IMR-90 (cell line): Measurements from ENCODE around the gene RIN1. TPM values are rescaled to one million over a fixed set of nuclear protein-coding genes. Genes with fewer than 3 reads are reported as not detected.

Experiments
- ATAC-seq: fragments of 200-7000 bp; cut with Tn5 transposase; 2 replicates; pipeline ENCODE4 v1.9.1; 2020; ENCODE audit warnings: low read depth, mild to moderate bottlenecking, moderate library complexity
- BruUV-seq: library from RNA; stranded (reverse); fragments of 400-500 nt; replicated peaks from 2 replicates; lab custom pipeline; 2021; lab: Mats Ljungman, UMichigan
- CTCF ChIA-PET: fragments of 300-600 bp; formaldehyde crosslinking; extraction: SDS; loops from one replicate; lab custom pipeline; 2021; ENCODE audit warnings: antibody characterized with exemption; lab: Yijun Ruan, JAX
- POLR2A ChIA-PET: fragments of 300-600 bp; sonication (Branson Sonifier 250); formaldehyde crosslinking; loops from one replicate; lab custom pipeline; 2022; ENCODE audit warnings: antibody characterized with exemption; ENCODE audit not compliant: unreplicated experiment; lab: Charles Lee
- DNase-seq: peaks from one replicate; pipeline ENCODE4 v3.0.0; 2013
- H2AFZ ChIP-seq: replicated peaks from 2 replicates; pipeline ENCODE3; 2013; ENCODE audit warnings: low read length, mild to moderate bottlenecking; ENCODE audit not compliant: poor library complexity
- H2AK5ac ChIP-seq: 2 replicates; pipeline ENCODE4 v1.6.1; 2013; ENCODE audit warnings: low read depth, low read length, inconsistent platforms
- H2AK9ac ChIP-seq: replicated peaks from 2 replicates; pipeline ENCODE3; 2013; ENCODE audit warnings: mild to moderate bottlenecking, low read depth, low read length, moderate library complexity; ENCODE audit not compliant: poor library complexity
- H2BK120ac ChIP-seq: 2 replicates; pipeline ENCODE4 v1.6.1; 2013; ENCODE audit warnings: low read depth, low read length, inconsistent platforms
- H2BK15ac ChIP-seq: 3 replicates; pipeline ENCODE4 v1.6.1; 2013; ENCODE audit warnings: low read depth, low read length, inconsistent platforms
- H2BK20ac ChIP-seq: 2 replicates; pipeline ENCODE4 v1.6.1; 2013; ENCODE audit warnings: low read depth, mild to moderate bottlenecking, inconsistent platforms, low read length, moderate library complexity
- H2BK5ac ChIP-seq: 2 replicates; pipeline ENCODE4 v1.6.1; 2013; ENCODE audit warnings: mild to moderate bottlenecking, low read depth, low read length, inconsistent platforms; ENCODE audit not compliant: poor library complexity, severe bottlenecking
- H3K14ac ChIP-seq: replicated peaks from 2 replicates; pipeline ENCODE4 v1.6.1; 2013; ENCODE audit warnings: low read depth, low read length, inconsistent platforms
- H3K18ac ChIP-seq: 2 replicates; pipeline ENCODE4 v1.6.1; 2013; ENCODE audit warnings: low read depth, low read length, control low read depth
- H3K23ac ChIP-seq: 2 replicates; pipeline ENCODE4 v1.6.1; 2013; ENCODE audit warnings: low read depth, low read length, inconsistent platforms
- H3K27ac ChIP-seq: 2 replicates; pipeline ENCODE4 v1.5.1; 2013; ENCODE audit warnings: mild to moderate bottlenecking, control low read depth, low read length; ENCODE audit not compliant: insufficient read depth
- H3K27me3 ChIP-seq: 2 replicates; pipeline ENCODE4 v1.6.1; 2013; ENCODE audit warnings: low read length; ENCODE audit not compliant: control insufficient read depth, insufficient read depth
- H3K36me3 ChIP-seq: 2 replicates; pipeline ENCODE4 v1.6.1; 2013; ENCODE audit warnings: low read length, mixed read lengths; ENCODE audit not compliant: control insufficient read depth, insufficient read depth
- H3K4ac ChIP-seq: 2 replicates; pipeline ENCODE4 v1.6.1; 2013; ENCODE audit warnings: low read depth, low read length, inconsistent platforms
- H3K4me1 ChIP-seq: 2 replicates; pipeline ENCODE4 v1.6.1; 2013; ENCODE audit warnings: low read length, mixed read lengths; ENCODE audit not compliant: control insufficient read depth, insufficient read depth
- H3K4me2 ChIP-seq: 2 replicates; pipeline ENCODE4 v1.6.1; 2013; ENCODE audit warnings: low read depth, mild to moderate bottlenecking, control low read depth, low read length, moderate library complexity
- H3K4me3 ChIP-seq: 2 replicates; pipeline ENCODE4 v1.5.1; 2013; ENCODE audit warnings: low read depth, mild to moderate bottlenecking, control low read depth, low read length, moderate library complexity; ENCODE audit not compliant: insufficient read depth
- H3K56ac ChIP-seq: 2 replicates; pipeline ENCODE4 v1.6.1; 2013; ENCODE audit warnings: low read length, inconsistent platforms; ENCODE audit not compliant: insufficient read depth; ENCODE audit errors: extremely low read depth
- H3K79me1 ChIP-seq, 2 experiments: 2 replicates each; pipeline ENCODE4 v1.6.1; 2013; ENCODE audit warnings: low read length in 2 of 2, inconsistent platforms in 1 of 2, low read depth in 1 of 2
- H3K9ac ChIP-seq: 2 replicates; pipeline ENCODE4 v1.6.1; 2013; ENCODE audit warnings: low read depth, low read length, control low read depth
- H3K9me1 ChIP-seq: 2 replicates; pipeline ENCODE4 v1.6.1; 2013; ENCODE audit warnings: low read length, inconsistent platforms; ENCODE audit not compliant: insufficient read depth
- H3K9me3 ChIP-seq: 2 replicates; pipeline ENCODE4 v1.6.1; 2013; ENCODE audit warnings: low read length; ENCODE audit not compliant: control insufficient read depth, insufficient read depth
- H4K20me1 ChIP-seq: 2 replicates; pipeline ENCODE4 v1.6.1; 2013; ENCODE audit warnings: low read length, inconsistent platforms; ENCODE audit not compliant: insufficient read depth
- H4K5ac ChIP-seq: 2 replicates; pipeline ENCODE4 v1.6.1; 2013; ENCODE audit warnings: mild to moderate bottlenecking, low read depth, low read length, control low read depth
- H4K8ac ChIP-seq, 2 experiments: 2 replicates each; pipeline ENCODE4 v1.6.1; 2013; ENCODE audit warnings: low read depth in 2 of 2, low read length in 2 of 2, control low read depth in 1 of 2, inconsistent platforms in 1 of 2
- H4K91ac ChIP-seq: 2 replicates; pipeline ENCODE4 v1.6.1; 2013; ENCODE audit warnings: low read depth, low read length, inconsistent platforms; ENCODE audit not compliant: insufficient read depth
- CHD1 ChIP-seq: IDR thresholded peaks from 2 replicates; pipeline ENCODE4 v1.6.1; 2012; ENCODE audit warnings: low read depth, low read length, improper control_type of control experiment
- MAFK ChIP-seq: IDR thresholded peaks from 2 replicates; pipeline ENCODE4 v1.6.1; 2012; ENCODE audit warnings: low read depth, low read length, improper control_type of control experiment
- MAZ ChIP-seq: IDR thresholded peaks from 2 replicates; pipeline ENCODE4 v1.6.1; 2012; ENCODE audit warnings: low read depth, mild to moderate bottlenecking, low read length, improper control_type of control experiment, moderate library complexity, borderline replicate concordance
- MXI1 ChIP-seq: IDR thresholded peaks from 2 replicates; pipeline ENCODE4 v1.6.1; 2012; ENCODE audit warnings: low read depth, mild to moderate bottlenecking, low read length, moderate library complexity, borderline replicate concordance
- POLR2A ChIP-seq: IDR thresholded peaks from 2 replicates; pipeline ENCODE4 v1.6.1; 2012; ENCODE audit warnings: mild to moderate bottlenecking, low read depth, low read length
- WGBS, 2 experiments: methylation state at CpG; one replicate each; pipeline versions ENCODE4 v1.1.5 to v1.1.7; 2013; ENCODE audit warnings: missing lambda C conversion rate in 2 of 2; ENCODE audit not compliant: insufficient read length in 1 of 2; ENCODE audit errors: extremely low coverage in 2 of 2; 5-methylcytosine and 5-hydroxymethylcytosine counted together
- dilution Hi-C: fragments of 300-500 bp; cut with HindIII; formaldehyde crosslinking; loops from one replicate; pipeline ENCODE4 v1.14.3; 2018; ENCODE audit warnings: low sequenced_read_pairs; ENCODE audit not compliant: unreplicated experiment
- in situ Hi-C: fragments of 300-500 bp; cut with MboI; formaldehyde crosslinking; loops from 3 replicates; pipeline ENCODE4 v1.14.3; 2019; ENCODE audit warnings: low sequenced_read_pairs, inconsistent platforms, mixed read lengths
- intact Hi-C: fragments of 100-400 bp; cut with micrococcal nuclease; formaldehyde crosslinking; loops from 2 replicates; pipeline ENCODE4 v1.10.0; 2022
- polyA plus RNA-seq, 3 experiments: library from polyadenylated mRNA; depleted of rRNA; stranded (reverse); fragments of >200 nt; gene quantifications; 2 replicates each; pipeline ENCODE4 v1.2.3, GENCODE V29; 2012; ENCODE audit warnings: low replicate concordance in 1 of 3
- total RNA-seq: library from RNA; depleted of rRNA; stranded (reverse); fragments of >200 nt; gene quantifications from 2 replicates; pipeline ENCODE4 v1.2.3, GENCODE V29; 2012

Gene RIN1
- total and polyA plus RNA-seq, 2 of the 4 experiments (the other 2 are of a cell fraction), result 9.9 to 20.8 TPM

DNA sequence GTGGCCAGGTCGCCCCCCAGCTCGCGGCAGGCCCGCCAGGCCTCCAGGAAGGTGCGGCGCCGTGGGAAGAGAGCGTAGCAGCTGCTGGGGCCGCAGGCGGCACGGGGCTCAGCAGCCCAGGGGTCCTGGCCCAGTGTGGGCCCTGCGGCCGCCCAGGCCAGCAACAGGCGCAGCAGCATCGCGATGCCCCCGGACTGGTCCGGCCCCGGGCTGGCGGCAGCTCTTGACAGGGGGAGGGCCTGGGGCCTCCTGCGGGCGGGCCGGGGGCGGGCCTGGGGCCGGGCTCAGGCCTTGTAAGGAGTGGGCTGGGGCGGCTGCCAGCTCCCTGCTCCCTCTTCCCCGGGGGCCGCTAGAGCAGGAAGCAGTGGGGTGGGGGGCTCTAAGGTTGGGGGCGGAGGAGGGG lies 19.4 kb downstream of the RIN1 start, which contains the start of gene CD248:
Gene CD248 (minus strand): TSS at position 196 of the 403 bp plus-strand sequence. CDS start 17 bp downstream, at position 179.
- peak within 1 kb of the TSS; percentile 98 for H3K56ac ChIP-seq
- H4K20me1 ChIP-seq, result peaks cover 39% of the 10 kb centered on the region
- peaks cover 11% of the 10 kb centered on the region for H3K9me1 ChIP-seq
- no peak for TF ChIP-seq MAFK
- no peak for TF ChIP-seq MXI1
- 0 out of 2 replicates have a peak, but pooled peaks have one; percentile 10 for TF ChIP-seq MAZ
- peak; percentile 89 for TF ChIP-seq POLR2A
- no peak; the same call in 1 of the 2 replicates for TF ChIP-seq CHD1
- H3K36me3 ChIP-seq, result no peaks in the 10 kb centered on the region
- H2AK9ac ChIP-seq, result peak within 1 kb of the TSS; percentile 93
- H3K9me3 ChIP-seq, result no peaks in the 10 kb centered on the region
- peak within 1 kb of the TSS; percentile 95 for H3K9ac ChIP-seq
- H3K4ac ChIP-seq, result peak within 1 kb of the TSS; percentile 100
- dilution Hi-C loops (no loop called here), in situ Hi-C loops (no loop called here), intact Hi-C loops (no loop called here)
- H3K23ac ChIP-seq, result peak within 1 kb of the TSS; percentile 100
- H3K4me1 ChIP-seq, result peaks cover 32% of the 10 kb centered on the region
- CTCF ChIA-PET, result no interaction called here
- peaks cover 0 to 42% of the 10 kb centered on the region in 2 experiments; a peak in 2 of 4 replicates for H3K79me1 ChIP-seq
- H3K4me3 ChIP-seq, result peak within 1 kb of the TSS; percentile 72
- H2BK15ac ChIP-seq, result peak within 1 kb of the TSS; percentile 94; the same call in 2 of the 3 replicates
- DNase-seq, result peak; percentile 78
- H4K5ac ChIP-seq, result peak within 1 kb of the TSS; percentile 97
- peak within 1 kb of the TSS; percentile 85 to 99 for H4K8ac ChIP-seq
- H2AK5ac ChIP-seq, result peak within 1 kb of the TSS; percentile 100
- peak; percentile 51 for ATAC-seq
- H2BK120ac ChIP-seq, result peak within 1 kb of the TSS; percentile 100
- no peaks in the 10 kb centered on the region for H3K27me3 ChIP-seq
- H3K14ac ChIP-seq, result peak within 1 kb of the TSS; percentile 100
- no TSS peak for BruUV-seq
- H2AFZ ChIP-seq, result peak within 1 kb of the TSS; percentile 89
- peak within 1 kb of the TSS; percentile 85 for H3K4me2 ChIP-seq
- H2BK20ac ChIP-seq, result peak within 1 kb of the TSS; percentile 100
- H4K91ac ChIP-seq, result peak within 1 kb of the TSS; percentile 99
- peak within 1 kb of the TSS; percentile 100 for H3K27ac ChIP-seq
- WGBS, 2 experiments, result 2% methylated on average over 10 of the region's 29 CpGs; no CpG with 5 or more reads in 1 of the 2 experiments
- POLR2A ChIA-PET, result interaction anchor here (0.7 to 1.2 kb wide), 5 partner anchors 10 to 28 kb away, joined by 3 to 16 read pairs (median 5); partner anchors contain the start of genes RIN1 and YIF1A
- H2BK5ac ChIP-seq, result peak within 1 kb of the TSS; percentile 100
- H3K18ac ChIP-seq, result peak within 1 kb of the TSS; percentile 97
